Parathyroid adenoma (tissue), 2 donors: ENCODE data around the gene SMCO4.

Experiments used
- H2AFZ ChIP-seq: fragments of 300-600 bp; sonication (generic); one replicate; pipeline ENCODE4 v1.7.0; 2017; ENCODE audit warnings: antibody characterized with exemption, mild to moderate bottlenecking
- H3K27ac ChIP-seq: fragments of 300-600 bp; sonication (generic); one replicate; pipeline ENCODE4 v1.7.0; 2017
- H3K27me3 ChIP-seq: fragments of 300-600 bp; sonication (generic); one replicate; pipeline ENCODE4 v1.7.0; 2017; ENCODE audit warnings: low read length; ENCODE audit not compliant: control insufficient read depth, insufficient read depth
- H3K36me3 ChIP-seq: fragments of 300-600 bp; sonication (generic); one replicate; pipeline ENCODE4 v1.7.0; 2017; ENCODE audit warnings: low read length; ENCODE audit not compliant: control insufficient read depth, insufficient read depth
- H3K4me1 ChIP-seq: fragments of 300-600 bp; sonication (generic); one replicate; pipeline ENCODE4 v1.7.0; 2017; ENCODE audit warnings: control low read depth
- H3K4me2 ChIP-seq: fragments of 300-600 bp; sonication (generic); one replicate; pipeline ENCODE4 v1.7.0; 2017; ENCODE audit warnings: low read length
- H3K4me3 ChIP-seq: fragments of 300-600 bp; sonication (generic); one replicate; pipeline ENCODE4 v1.7.0; 2017; ENCODE audit warnings: low read depth, low read length
- H3K79me2 ChIP-seq: fragments of 300-600 bp; sonication (generic); one replicate; pipeline ENCODE4 v1.7.0; 2017; ENCODE audit warnings: control low read depth
- H3K9ac ChIP-seq: fragments of 300-600 bp; sonication (generic); one replicate; pipeline ENCODE4 v1.7.0; 2017; ENCODE audit warnings: mild to moderate bottlenecking
- H3K9me3 ChIP-seq: fragments of 300-600 bp; sonication (generic); one replicate; pipeline ENCODE4 v1.7.0; 2017; ENCODE audit warnings: low read length; ENCODE audit not compliant: control insufficient read depth
- CTCF ChIP-seq: fragments of 300-600 bp; sonication (generic); IDR thresholded peaks from one replicate; pipeline ENCODE4 v1.7.0; 2017; ENCODE audit warnings: antibody characterized with exemption, mild to moderate bottlenecking
- donor health status: primary hyperparathyroidism.

SMCO4 gene

GRCh38 chr11:93524173-93524536 lies 19.0 kb downstream of the SMCO4 start:
- H3K4me1 ChIP-seq, result peaks cover 9% of the 10 kb centered on the region
- no peak overlapping the region for H3K4me3 ChIP-seq
- no peak for TF ChIP-seq CTCF
- peaks cover 3% of the 10 kb centered on the region for H3K79me2 ChIP-seq
- no peaks in the 10 kb centered on the region for H3K9me3 ChIP-seq
- H3K4me2 ChIP-seq, result no peak overlapping the region
- H3K27ac ChIP-seq, result peak overlapping the region; percentile 22
- H3K36me3 ChIP-seq, result no peaks in the 10 kb centered on the region
- no peak overlapping the region for H3K9ac ChIP-seq
- no peaks in the 10 kb centered on the region for H3K27me3 ChIP-seq
- H2AFZ ChIP-seq, result no peak overlapping the region

GRCh38 chr11:93520726-93521509 lies 22.3 kb downstream of the SMCO4 start:
- no peak overlapping the region for H3K27ac ChIP-seq
- no peak overlapping the region for H2AFZ ChIP-seq
- no peak overlapping the region for H3K4me3 ChIP-seq
- H3K9me3 ChIP-seq, result no peaks in the 10 kb centered on the region
- no peak overlapping the region for H3K4me2 ChIP-seq
- TF ChIP-seq CTCF, result no peak
- H3K79me2 ChIP-seq, result peaks cover 3% of the 10 kb centered on the region
- no peaks in the 10 kb centered on the region for H3K27me3 ChIP-seq
- H3K9ac ChIP-seq, result no peak overlapping the region
- H3K36me3 ChIP-seq, result no peaks in the 10 kb centered on the region
- H3K4me1 ChIP-seq, result peaks cover 6% of the 10 kb centered on the region

GRCh38 chr11:93519179-93519578 lies 24.0 kb downstream of the SMCO4 start:
- Histone ChIP-seq H3K4me1 (peaks cover 4% of the 10 kb centered on the region), H2AFZ (no peak overlapping the region), H3K27me3 (no peaks in the 10 kb centered on the region), H3K4me3 (no peak overlapping the region), H3K79me2 (peaks cover 3% of the 10 kb centered on the region), H3K27ac (no peak overlapping the region), H3K9me3 (no peaks in the 10 kb centered on the region), H3K9ac (no peak overlapping the region), H3K4me2 (no peak overlapping the region), H3K36me3 (no peaks in the 10 kb centered on the region)
- no peak for TF ChIP-seq CTCF

GRCh38 chr11:93518081-93518480 lies 25.1 kb downstream of the SMCO4 start:
- H3K36me3 ChIP-seq, result no peaks in the 10 kb centered on the region
- no peak overlapping the region for H2AFZ ChIP-seq
- H3K4me3 ChIP-seq, result no peak overlapping the region
- H3K4me1 ChIP-seq, result no peaks in the 10 kb centered on the region
- H3K9me3 ChIP-seq, result no peaks in the 10 kb centered on the region
- TF ChIP-seq CTCF, result no peak
- no peaks in the 10 kb centered on the region for H3K27me3 ChIP-seq
- H3K79me2 ChIP-seq, result peaks cover 3% of the 10 kb centered on the region
- no peak overlapping the region for H3K9ac ChIP-seq
- H3K4me2 ChIP-seq, result no peak overlapping the region
- H3K27ac ChIP-seq, result no peak overlapping the region

GRCh38 chr11:93517611-93518010 lies 25.6 kb downstream of the SMCO4 start:
- Histone ChIP-seq H3K9me3 (no peaks in the 10 kb centered on the region), H3K4me3 (no peak overlapping the region), H2AFZ (no peak overlapping the region), H3K36me3 (no peaks in the 10 kb centered on the region), H3K4me1 (no peaks in the 10 kb centered on the region), H3K4me2 (no peak overlapping the region), H3K27ac (no peak overlapping the region), H3K9ac (no peak overlapping the region), H3K27me3 (no peaks in the 10 kb centered on the region), H3K79me2 (peaks cover 3% of the 10 kb centered on the region)
- no peak for TF ChIP-seq CTCF
